Measurements from ENCODE around the gene TRAF1. TPM values are rescaled to one million over a fixed set of nuclear protein-coding genes. Genes with fewer than 3 reads are reported as not detected.

The TRAF1 gene
- total and polyA plus RNA-seq, 5 donors from 2014 or later: 13.5 to 167 (median 16.9) TPM

DNA sequence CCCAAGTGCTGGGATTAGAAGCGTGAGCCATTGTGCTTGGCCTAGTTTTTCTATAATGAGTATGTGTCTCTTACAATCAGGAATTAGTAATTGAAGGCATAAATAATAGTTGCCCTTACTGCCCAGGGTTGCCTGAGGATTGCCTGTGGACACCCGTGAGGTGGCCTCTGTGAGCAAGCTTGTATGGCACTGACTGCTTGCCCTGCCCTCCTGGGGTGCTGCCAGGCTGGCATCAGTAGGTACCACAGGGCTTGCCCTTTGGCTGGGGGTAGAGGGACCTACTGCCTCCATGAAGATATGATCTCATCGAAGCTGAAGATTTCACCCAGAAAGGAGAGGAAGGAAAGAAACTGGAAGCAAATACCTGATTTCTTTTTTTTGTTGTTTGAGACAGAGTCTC is 25.8 kb downstream of the TRAF1 start:
- DNase-seq (no peak), ATAC-seq (ENCODE audit: low read depth in 2 of 2) (no peak)
- peak overlapping the region; percentile 93 to 100 (median 95) for H3K27ac Mint-ChIP-seq
- H3K27me3 ChIP-seq (ENCODE audit: control insufficient read depth, insufficient read depth, low read length): no peaks in the 10 kb centered on the region
- no peak overlapping the region for H3K4me3 ChIP-seq (ENCODE audit: low read depth, low read length)
- H3K9me3 ChIP-seq (ENCODE audit: control insufficient read depth in 2 of 2, low read length in 2 of 2): no peaks in the 10 kb centered on the region
- H3K4me1 Mint-ChIP-seq: peaks cover 19 to 89% (median 62%) of the 10 kb centered on the region in 4 donors
- peaks cover 75% of the 10 kb centered on the region for H3K4me1 ChIP-seq (ENCODE audit: control insufficient read depth, insufficient read depth, low read length, poor library complexity, severe bottlenecking)
- peak overlapping the region in 2 of 4 donors; percentile 38 to 56 for H3K4me3 Mint-ChIP-seq
- peaks cover 32% of the 10 kb centered on the region for H3K36me3 ChIP-seq (ENCODE audit: control insufficient read depth, insufficient read depth, low read length)
- peak overlapping the region; percentile 63 for H3K27ac ChIP-seq (ENCODE audit: insufficient read depth, low read length, poor library complexity, severe bottlenecking)
- H3K36me3 Mint-ChIP-seq: peaks cover 30% of the 10 kb centered on the region
- H3K27me3 Mint-ChIP-seq: no peaks in the 10 kb centered on the region
- H3K9me3 Mint-ChIP-seq: no peaks in the 10 kb centered on the region

GRCh38 chr9:120899490-120900068 is 27.0 kb downstream of the TRAF1 start:
- Histone ChIP-seq H3K4me1 (ENCODE audit: control insufficient read depth, insufficient read depth, low read length, poor library complexity, severe bottlenecking) (peaks cover 75% of the 10 kb centered on the region), H3K9me3 (ENCODE audit: control insufficient read depth in 2 of 2, low read length in 2 of 2) (no peaks in the 10 kb centered on the region), H3K27me3 (ENCODE audit: control insufficient read depth, insufficient read depth, low read length) (no peaks in the 10 kb centered on the region), H3K36me3 (ENCODE audit: control insufficient read depth, insufficient read depth, low read length) (peaks cover 21% of the 10 kb centered on the region), H3K4me3 (ENCODE audit: low read depth, low read length) (no peak overlapping the region), H3K27ac (ENCODE audit: insufficient read depth, low read length, poor library complexity, severe bottlenecking) (peak overlapping the region; percentile 63)
- peaks cover 19 to 89% (median 57%) of the 10 kb centered on the region in 4 donors for H3K4me1 Mint-ChIP-seq
- H3K36me3 Mint-ChIP-seq: peaks cover 20% of the 10 kb centered on the region
- H3K27me3 Mint-ChIP-seq: no peaks in the 10 kb centered on the region
- no peak for DNase-seq
- no peaks in the 10 kb centered on the region for H3K9me3 Mint-ChIP-seq
- peak overlapping the region; percentile 66 to 95 (median 93) for H3K27ac Mint-ChIP-seq
- peak overlapping the region in 2 of 4 donors; percentile 22 to 56 for H3K4me3 Mint-ChIP-seq
- ATAC-seq (ENCODE audit: low read depth in 2 of 2): no peak

DNA sequence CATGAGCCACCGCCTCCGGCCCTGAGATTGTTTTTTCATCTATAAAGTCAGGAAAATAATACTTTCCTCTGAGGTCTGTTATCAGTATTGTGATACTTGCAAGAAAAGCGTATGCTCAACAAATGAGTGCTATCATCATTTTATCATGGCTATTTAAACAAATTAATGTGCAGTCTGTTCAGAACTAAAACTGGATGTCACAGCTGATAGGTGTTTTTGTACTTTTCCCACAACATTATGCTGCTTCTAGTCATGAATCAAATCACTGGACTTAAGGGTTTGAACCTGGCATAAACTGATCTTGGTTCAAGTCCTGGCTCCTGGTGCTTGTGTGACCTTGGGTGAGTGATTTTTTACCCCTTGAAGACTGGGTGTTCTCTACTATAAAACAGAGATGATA is 28.2 kb downstream of the TRAF1 start:
- ATAC-seq (ENCODE audit: low read depth in 2 of 2): no peak
- DNase-seq: no peak
- peaks cover 10% of the 10 kb centered on the region for H3K36me3 ChIP-seq (ENCODE audit: control insufficient read depth, insufficient read depth, low read length)
- Mint-ChIP-seq H3K9me3 (no peaks in the 10 kb centered on the region), H3K27me3 (no peaks in the 10 kb centered on the region), H3K4me3 (peak overlapping the region in 1 of 4 donors; percentile 42), H3K4me1 (peaks cover 19 to 86% (median 53%) of the 10 kb centered on the region in 4 donors), H3K36me3 (peaks cover 9% of the 10 kb centered on the region), H3K27ac (peak overlapping the region; percentile 71 to 82 (median 71))
- peaks cover 75% of the 10 kb centered on the region for H3K4me1 ChIP-seq (ENCODE audit: control insufficient read depth, insufficient read depth, low read length, poor library complexity, severe bottlenecking)
- no peak overlapping the region for H3K4me3 ChIP-seq (ENCODE audit: low read depth, low read length)
- no peaks in the 10 kb centered on the region for H3K27me3 ChIP-seq (ENCODE audit: control insufficient read depth, insufficient read depth, low read length)
- H3K27ac ChIP-seq (ENCODE audit: insufficient read depth, low read length, poor library complexity, severe bottlenecking): peak overlapping the region; percentile 44
- H3K9me3 ChIP-seq (ENCODE audit: control insufficient read depth in 2 of 2, low read length in 2 of 2): no peaks in the 10 kb centered on the region

DNA sequence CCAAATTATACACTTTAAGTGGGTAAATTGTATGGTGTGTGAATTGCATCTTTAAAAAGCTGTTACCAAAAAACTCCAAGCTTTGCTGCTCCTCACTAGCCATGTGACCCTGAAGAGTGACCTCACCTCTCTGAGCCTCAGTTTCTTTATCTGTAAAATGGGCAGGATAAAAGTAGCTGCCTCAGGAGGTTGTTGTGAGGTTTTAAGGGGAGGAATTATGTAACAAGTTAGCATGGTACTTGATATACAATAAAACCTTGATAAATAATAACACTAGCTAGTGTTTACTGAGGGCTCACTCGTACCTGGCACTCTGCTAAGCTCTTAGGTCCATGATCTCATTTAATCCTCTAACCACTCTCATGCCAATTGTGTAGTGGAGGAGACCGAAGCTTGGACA is 30.6 kb downstream of the TRAF1 start:
- Mint-ChIP-seq H3K4me3 (no peak overlapping the region), H3K36me3 (peaks cover 3% of the 10 kb centered on the region), H3K9me3 (no peaks in the 10 kb centered on the region), H3K4me1 (peaks cover 15 to 86% (median 58%) of the 10 kb centered on the region in 4 donors), H3K27ac (peak overlapping the region; percentile 72 to 86 (median 73)), H3K27me3 (no peaks in the 10 kb centered on the region)
- H3K9me3 ChIP-seq (ENCODE audit: control insufficient read depth in 2 of 2, low read length in 2 of 2): no peaks in the 10 kb centered on the region
- no peak for ATAC-seq (ENCODE audit: low read depth in 2 of 2)
- no peak for DNase-seq
- peaks cover 76% of the 10 kb centered on the region for H3K4me1 ChIP-seq (ENCODE audit: control insufficient read depth, insufficient read depth, low read length, poor library complexity, severe bottlenecking)
- peak overlapping the region; percentile 43 for H3K27ac ChIP-seq (ENCODE audit: insufficient read depth, low read length, poor library complexity, severe bottlenecking)
- peaks cover 4% of the 10 kb centered on the region for H3K36me3 ChIP-seq (ENCODE audit: control insufficient read depth, insufficient read depth, low read length)
- H3K27me3 ChIP-seq (ENCODE audit: control insufficient read depth, insufficient read depth, low read length): no peaks in the 10 kb centered on the region
- no peak overlapping the region for H3K4me3 ChIP-seq (ENCODE audit: low read depth, low read length)

GRCh38 chr9:120894321-120895148 is 32.1 kb downstream of the TRAF1 start:
- no peaks in the 10 kb centered on the region for H3K27me3 Mint-ChIP-seq
- no peaks in the 10 kb centered on the region for H3K9me3 Mint-ChIP-seq
- peaks cover 17 to 86% (median 61%) of the 10 kb centered on the region in 4 donors for H3K4me1 Mint-ChIP-seq
- no peak overlapping the region for H3K4me3 Mint-ChIP-seq
- Histone ChIP-seq H3K4me3 (ENCODE audit: low read depth, low read length) (no peak overlapping the region), H3K27me3 (ENCODE audit: control insufficient read depth, insufficient read depth, low read length) (no peaks in the 10 kb centered on the region), H3K9me3 (ENCODE audit: control insufficient read depth in 2 of 2, low read length in 2 of 2) (no peaks in the 10 kb centered on the region), H3K36me3 (ENCODE audit: control insufficient read depth, insufficient read depth, low read length) (no peaks in the 10 kb centered on the region), H3K4me1 (ENCODE audit: control insufficient read depth, insufficient read depth, low read length, poor library complexity, severe bottlenecking) (peaks cover 83% of the 10 kb centered on the region), H3K27ac (ENCODE audit: insufficient read depth, low read length, poor library complexity, severe bottlenecking) (peak overlapping the region; percentile 96)
- no peaks in the 10 kb centered on the region for H3K36me3 Mint-ChIP-seq
- H3K27ac Mint-ChIP-seq: peak overlapping the region; percentile 72 to 94 (median 86)
- no peak for ATAC-seq (ENCODE audit: low read depth in 2 of 2)
- DNase-seq: no peak

DNA sequence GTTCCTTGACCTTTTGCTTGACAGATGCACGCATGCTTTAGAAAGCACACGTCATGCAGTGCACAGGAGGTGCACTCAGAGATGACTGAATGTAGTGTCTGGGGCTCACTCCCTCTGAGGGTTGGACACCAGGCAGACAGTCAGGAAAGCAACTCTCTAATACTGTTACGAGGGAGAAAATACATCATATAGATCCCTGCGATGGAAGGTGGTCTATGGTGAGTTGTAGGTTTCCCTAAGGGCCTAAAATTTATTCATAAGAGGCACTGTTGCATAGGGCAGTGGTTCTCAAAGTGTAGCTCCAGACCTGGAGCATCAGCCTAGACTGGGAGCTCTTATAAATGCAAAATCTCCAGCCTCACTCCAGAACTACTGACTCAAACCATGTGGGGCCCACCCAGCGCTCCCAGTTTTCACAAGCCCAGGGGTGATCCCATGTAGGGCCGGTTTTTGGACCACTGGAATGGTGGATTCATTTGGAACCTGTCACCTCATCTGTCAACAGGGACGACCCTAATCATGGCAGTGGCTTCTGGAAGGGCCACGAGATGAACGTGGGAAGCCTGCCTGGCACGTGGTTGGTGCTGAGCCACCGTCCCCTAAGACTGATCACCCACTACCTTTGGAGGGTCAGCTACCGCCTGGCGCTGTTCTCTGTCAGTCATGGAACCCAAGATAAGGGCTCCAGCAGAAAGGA is 32.8 kb downstream of the TRAF1 start:
- no peak for ATAC-seq (ENCODE audit: low read depth in 2 of 2)
- Histone ChIP-seq H3K4me1 (ENCODE audit: control insufficient read depth, insufficient read depth, low read length, poor library complexity, severe bottlenecking) (peaks cover 86% of the 10 kb centered on the region), H3K4me3 (ENCODE audit: low read depth, low read length) (peak overlapping the region; percentile 72)

GRCh38 chr9:120892748-120893610 is 33.6 kb downstream of the TRAF1 start:
- Mint-ChIP-seq H3K27me3 (no peaks in the 10 kb centered on the region), H3K9me3 (no peaks in the 10 kb centered on the region), H3K27ac (peak overlapping the region; percentile 94 to 100 (median 100)), H3K4me3 (peak overlapping the region; percentile 65 to 88 (median 82)), H3K4me1 (peaks cover 12 to 92% (median 62%) of the 10 kb centered on the region in 4 donors), H3K36me3 (no peaks in the 10 kb centered on the region)
- Histone ChIP-seq H3K27ac (ENCODE audit: insufficient read depth, low read length, poor library complexity, severe bottlenecking) (peak overlapping the region; percentile 96), H3K36me3 (ENCODE audit: control insufficient read depth, insufficient read depth, low read length) (no peaks in the 10 kb centered on the region), H3K4me3 (ENCODE audit: low read depth, low read length) (peak overlapping the region; percentile 72), H3K9me3 (ENCODE audit: control insufficient read depth in 2 of 2, low read length in 2 of 2) (no peaks in the 10 kb centered on the region), H3K4me1 (ENCODE audit: control insufficient read depth, insufficient read depth, low read length, poor library complexity, severe bottlenecking) (peaks cover 89% of the 10 kb centered on the region), H3K27me3 (ENCODE audit: control insufficient read depth, insufficient read depth, low read length) (no peaks in the 10 kb centered on the region)
- peak; percentile 65 to 93 (median 81) for DNase-seq
- ATAC-seq (ENCODE audit: low read depth in 2 of 2): peak; percentile 74 to 81

More for the DNA sequence above, 32.8 kb downstream of the TRAF1 start:
- peaks cover 17 to 92% (median 64%) of the 10 kb centered on the region in 4 donors for H3K4me1 Mint-ChIP-seq
- DNase-seq: no peak
- Histone ChIP-seq H3K36me3 (ENCODE audit: control insufficient read depth, insufficient read depth, low read length) (no peaks in the 10 kb centered on the region), H3K9me3 (ENCODE audit: control insufficient read depth in 2 of 2, low read length in 2 of 2) (no peaks in the 10 kb centered on the region), H3K27ac (ENCODE audit: insufficient read depth, low read length, poor library complexity, severe bottlenecking) (peak overlapping the region; percentile 96), H3K27me3 (ENCODE audit: control insufficient read depth, insufficient read depth, low read length) (no peaks in the 10 kb centered on the region)
- H3K36me3 Mint-ChIP-seq: no peaks in the 10 kb centered on the region
- H3K27ac Mint-ChIP-seq: peak overlapping the region; percentile 94 to 100 (median 100)
- no peaks in the 10 kb centered on the region for H3K27me3 Mint-ChIP-seq
- H3K4me3 Mint-ChIP-seq: peak overlapping the region in 3 of 4 donors; percentile 27 to 88 (median 43)
- H3K9me3 Mint-ChIP-seq: no peaks in the 10 kb centered on the region

Measured in CD4-positive, CD25-positive, alpha-beta regulatory T cell (primary cell).